ENCODE data around the gene TMEM119.

The TMEM119 gene

GRCh38 chr12:108642899-108643654 lies 45.2 kb upstream of the TMEM119 start:
- DNase-seq (ENCODE audit: low spot score) = no peak
- no peak overlapping the region for H3K4me3 ChIP-seq
- TF ChIP-seq CTCF (IDR thresholded peaks at IDR 0.05) = no peak
- H3K27ac ChIP-seq = peak overlapping the region; percentile 21 to 83

- no peak for DNase-seq (ENCODE audit: low spot score)
- TF ChIP-seq CTCF (IDR thresholded peaks at IDR 0.05) = no peak
- Histone ChIP-seq H3K27ac (peak overlapping the region; percentile 9 to 35), H3K4me3 (no peak overlapping the region)
Observed at GRCh38 chr12:108642269-108642870, 44.5 kb upstream of the TMEM119 start.

- peak; percentile 72 for DNase-seq (ENCODE audit: low spot score)
- Histone ChIP-seq H3K27ac (peak overlapping the region; percentile 9 to 35), H3K4me3 (no peak overlapping the region)
- TF ChIP-seq CTCF (IDR thresholded peaks at IDR 0.05) = no peak
Observed at GRCh38 chr12:108641446-108642268, 43.8 kb upstream of the TMEM119 start.

GRCh38 chr12:108640802-108641445 lies 43.0 kb upstream of the TMEM119 start:
- Histone ChIP-seq H3K27ac (peak overlapping the region in 1 of 2 donors; percentile 35), H3K4me3 (no peak overlapping the region)
- DNase-seq (ENCODE audit: low spot score) = peak; percentile 69
- no peak for TF ChIP-seq CTCF (IDR thresholded peaks at IDR 0.05)

GRCh38 chr12:108638997-108639822 lies 41.3 kb upstream of the TMEM119 start:
- peak; percentile 67 for DNase-seq (ENCODE audit: low spot score)

More at GRCh38 chr12:108638997-108639822, 41.3 kb upstream of the TMEM119 start:
- Histone ChIP-seq H3K27ac (peak overlapping the region; percentile 6 to 37), H3K4me3 (no peak overlapping the region)
- TF ChIP-seq CTCF (IDR thresholded peaks at IDR 0.05) = no peak

All from coronary artery (tissue), 2 donors.